Erythroblast (primary cell): Measurements from ENCODE around the gene G6PC2.
"Not testable (repeated sequence)": the region's sequence is repeated elsewhere in the genome, so short reads cannot be mapped to it uniquely, and the experiment has no call there.

ENCODE experiments used
- GATA1 ChIP-seq: IDR thresholded peaks from 2 replicates; pipeline ENCODE4 v1.6.1; 2011; ENCODE audit warnings: low read depth, mild to moderate bottlenecking, control low read depth, low read length, moderate library complexity
- POLR2A ChIP-seq: IDR thresholded peaks from 2 replicates; pipeline ENCODE4 v1.6.1; 2011; ENCODE audit warnings: mild to moderate bottlenecking, low read length

GRCh38 chr2:168932174-168932573 lies 31.1 kb downstream of the G6PC2 start:
- not testable (repeated sequence) for TF ChIP-seq POLR2A, GATA1
